Osteocyte (in vitro differentiated cells): Measurements from ENCODE around the gene FKBP4. TPM values are rescaled to one million over a fixed set of nuclear protein-coding genes. Genes with fewer than 3 reads are reported as not detected.

Experiments used
- DNase-seq: peaks from one replicate; pipeline ENCODE4 v3.0.0; 2021; ENCODE audit warnings: mixed read lengths; ENCODE audit not compliant: unreplicated experiment; ENCODE audit errors: extremely low spot score
- H3K27ac Mint-ChIP-seq: one replicate; pipeline ENCODE4 v1.8.0; 2021; ENCODE audit warnings: mild to moderate bottlenecking, mixed read lengths; ENCODE audit not compliant: unreplicated experiment
- H3K27me3 Mint-ChIP-seq: one replicate; pipeline ENCODE4 v1.8.0; 2021; ENCODE audit warnings: mixed read lengths; ENCODE audit not compliant: unreplicated experiment
- H3K36me3 Mint-ChIP-seq: one replicate; pipeline ENCODE4 v1.8.0; 2021; ENCODE audit warnings: mixed read lengths; ENCODE audit not compliant: unreplicated experiment
- H3K4me1 Mint-ChIP-seq: one replicate; pipeline ENCODE4 v1.8.0; 2021; ENCODE audit warnings: mixed read lengths; ENCODE audit not compliant: unreplicated experiment
- H3K4me3 Mint-ChIP-seq: one replicate; pipeline ENCODE4 v1.8.0; 2021; ENCODE audit warnings: mild to moderate bottlenecking, moderate library complexity, mixed read lengths; ENCODE audit not compliant: unreplicated experiment
- H3K9me3 Mint-ChIP-seq: one replicate; pipeline ENCODE4 v1.8.0; 2021; ENCODE audit warnings: mixed read lengths; ENCODE audit not compliant: unreplicated experiment
- CTCF ChIP-seq: fragments of 200-600 bp; sonication (generic); IDR thresholded peaks from 2 replicates; pipeline ENCODE4 v1.5.0; 2021; ENCODE audit warnings: antibody characterized with exemption, mild to moderate bottlenecking, moderate library complexity
- total RNA-seq: library from RNA; stranded (reverse); gene quantifications from 2 replicates; pipeline ENCODE4 v1.2.1, GENCODE V29; 2021

Gene FKBP4
- total RNA-seq, 1 donor from 2014 or later: 43.3 TPM

DNA sequence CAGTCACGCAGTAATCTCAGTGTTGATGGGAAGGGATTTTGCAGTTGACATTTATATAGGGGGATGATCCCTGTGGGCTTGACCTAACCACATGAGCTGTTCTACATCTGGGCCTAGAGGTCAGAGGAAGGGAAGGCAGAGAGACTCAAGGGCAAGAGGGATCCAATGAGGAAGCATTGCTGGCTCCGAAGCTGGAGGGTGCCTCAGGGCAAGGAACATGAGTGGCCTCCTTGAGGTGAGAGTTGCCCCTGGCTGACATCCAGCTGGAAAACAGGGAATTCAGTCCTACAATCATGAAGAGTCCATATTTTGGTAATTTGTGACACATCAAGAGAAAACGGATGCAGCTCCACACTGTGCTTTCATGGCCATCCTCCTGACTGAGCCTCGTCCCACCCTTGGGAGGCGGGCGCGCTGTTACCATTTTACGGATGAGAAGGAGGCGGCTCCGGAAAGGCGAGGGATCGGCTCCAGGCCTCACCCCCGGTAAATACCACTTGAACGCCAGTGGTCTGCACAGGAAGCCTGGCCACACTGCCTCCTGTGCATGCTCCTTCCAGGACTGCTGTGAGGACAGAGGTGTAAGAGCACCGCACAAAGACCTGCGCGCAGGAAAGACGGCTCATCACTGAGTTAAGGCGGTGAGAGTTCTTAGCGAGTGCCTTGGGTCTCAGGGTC is 18.5 kb upstream of the FKBP4 start:
- H3K4me3 Mint-ChIP-seq: no peak overlapping the region
- H3K4me1 Mint-ChIP-seq: no peaks in the 10 kb centered on the region
- peaks cover 52% of the 10 kb centered on the region for H3K27me3 Mint-ChIP-seq
- peak; percentile 83 for DNase-seq
- no peak for TF ChIP-seq CTCF
- no peak overlapping the region for H3K27ac Mint-ChIP-seq
- H3K9me3 Mint-ChIP-seq: no peaks in the 10 kb centered on the region
- H3K36me3 Mint-ChIP-seq: no peaks in the 10 kb centered on the region

DNA sequence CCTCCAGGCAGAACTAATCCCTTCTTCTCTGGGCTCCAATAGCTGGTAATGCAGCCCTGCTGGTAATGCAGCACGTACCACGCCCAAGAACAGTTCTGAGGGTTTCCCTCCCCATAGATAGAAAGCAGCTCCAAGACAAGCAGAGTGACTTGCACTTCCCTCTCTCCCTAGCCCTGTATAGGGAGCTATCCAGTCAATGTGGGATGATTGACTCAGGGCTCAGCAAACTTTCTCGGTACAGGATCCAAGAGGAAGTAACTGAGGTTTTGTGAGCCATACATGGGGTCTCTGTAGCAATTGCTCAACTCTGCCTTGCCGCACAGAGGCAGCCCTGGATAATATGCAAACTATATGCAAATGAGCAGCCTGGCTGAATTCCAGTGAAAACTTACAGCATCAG is 15.5 kb upstream of the FKBP4 start:
- no peaks in the 10 kb centered on the region for H3K9me3 Mint-ChIP-seq
- peaks cover 7% of the 10 kb centered on the region for H3K4me1 Mint-ChIP-seq
- H3K27ac Mint-ChIP-seq: no peak overlapping the region
- no peak overlapping the region for H3K4me3 Mint-ChIP-seq
- H3K27me3 Mint-ChIP-seq: peaks cover 58% of the 10 kb centered on the region
- no peak for DNase-seq
- TF ChIP-seq CTCF: no peak
- H3K36me3 Mint-ChIP-seq: no peaks in the 10 kb centered on the region

GRCh38 chr12:2783936-2784600 is 10.7 kb upstream of the FKBP4 start:
- H3K4me1 Mint-ChIP-seq: peaks cover 9% of the 10 kb centered on the region
- no peaks in the 10 kb centered on the region for H3K36me3 Mint-ChIP-seq
- peak overlapping the region; percentile 48 for H3K4me3 Mint-ChIP-seq
- H3K9me3 Mint-ChIP-seq: no peaks in the 10 kb centered on the region
- H3K27ac Mint-ChIP-seq: no peak overlapping the region
- DNase-seq: peak; percentile 84
- peaks cover 53% of the 10 kb centered on the region for H3K27me3 Mint-ChIP-seq
- peak; percentile 91 for TF ChIP-seq CTCF

GRCh38 chr12:2785017-2785416 is 9.8 kb upstream of the FKBP4 start:
- Mint-ChIP-seq H3K27ac (no peak overlapping the region), H3K9me3 (no peaks in the 10 kb centered on the region), H3K36me3 (no peaks in the 10 kb centered on the region), H3K4me1 (peaks cover 9% of the 10 kb centered on the region), H3K27me3 (peaks cover 53% of the 10 kb centered on the region), H3K4me3 (no peak overlapping the region)
- no peak for TF ChIP-seq CTCF
- DNase-seq: no peak

DNA sequence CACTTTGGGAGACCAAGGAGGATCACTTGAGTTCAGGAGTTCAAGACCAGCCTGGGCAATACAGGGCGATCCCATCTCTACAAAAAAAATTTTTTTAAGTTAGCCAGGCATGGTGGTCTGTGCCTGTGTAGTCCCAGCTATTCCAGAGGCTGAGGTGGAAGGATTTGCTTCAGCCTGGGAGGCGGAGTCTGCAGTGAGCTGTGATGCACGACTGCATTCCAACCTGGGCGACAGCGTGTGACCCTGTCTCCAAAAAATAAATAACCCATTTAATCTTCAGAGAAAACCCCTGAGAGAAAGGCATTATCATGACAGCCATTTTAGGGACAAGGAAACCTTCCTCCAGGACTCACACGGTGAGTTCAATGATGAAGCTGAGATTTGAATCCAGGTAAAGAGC is 3.7 kb upstream of the FKBP4 start:
- H3K27ac Mint-ChIP-seq: no peak overlapping the region
- H3K9me3 Mint-ChIP-seq: no peaks in the 10 kb centered on the region
- no peaks in the 10 kb centered on the region for H3K36me3 Mint-ChIP-seq
- TF ChIP-seq CTCF: no peak
- no peak overlapping the region for H3K4me3 Mint-ChIP-seq
- H3K27me3 Mint-ChIP-seq: peaks cover 19% of the 10 kb centered on the region
- no peak for DNase-seq
- no peaks in the 10 kb centered on the region for H3K4me1 Mint-ChIP-seq
